ENCODE measurements around the gene PIN4. TPM values are rescaled to one million over a fixed set of nuclear protein-coding genes. Genes with fewer than 3 reads are reported as not detected.

The PIN4 gene
- total RNA-seq, result 4.6 and 9.8 TPM in 2 replicates

DNA sequence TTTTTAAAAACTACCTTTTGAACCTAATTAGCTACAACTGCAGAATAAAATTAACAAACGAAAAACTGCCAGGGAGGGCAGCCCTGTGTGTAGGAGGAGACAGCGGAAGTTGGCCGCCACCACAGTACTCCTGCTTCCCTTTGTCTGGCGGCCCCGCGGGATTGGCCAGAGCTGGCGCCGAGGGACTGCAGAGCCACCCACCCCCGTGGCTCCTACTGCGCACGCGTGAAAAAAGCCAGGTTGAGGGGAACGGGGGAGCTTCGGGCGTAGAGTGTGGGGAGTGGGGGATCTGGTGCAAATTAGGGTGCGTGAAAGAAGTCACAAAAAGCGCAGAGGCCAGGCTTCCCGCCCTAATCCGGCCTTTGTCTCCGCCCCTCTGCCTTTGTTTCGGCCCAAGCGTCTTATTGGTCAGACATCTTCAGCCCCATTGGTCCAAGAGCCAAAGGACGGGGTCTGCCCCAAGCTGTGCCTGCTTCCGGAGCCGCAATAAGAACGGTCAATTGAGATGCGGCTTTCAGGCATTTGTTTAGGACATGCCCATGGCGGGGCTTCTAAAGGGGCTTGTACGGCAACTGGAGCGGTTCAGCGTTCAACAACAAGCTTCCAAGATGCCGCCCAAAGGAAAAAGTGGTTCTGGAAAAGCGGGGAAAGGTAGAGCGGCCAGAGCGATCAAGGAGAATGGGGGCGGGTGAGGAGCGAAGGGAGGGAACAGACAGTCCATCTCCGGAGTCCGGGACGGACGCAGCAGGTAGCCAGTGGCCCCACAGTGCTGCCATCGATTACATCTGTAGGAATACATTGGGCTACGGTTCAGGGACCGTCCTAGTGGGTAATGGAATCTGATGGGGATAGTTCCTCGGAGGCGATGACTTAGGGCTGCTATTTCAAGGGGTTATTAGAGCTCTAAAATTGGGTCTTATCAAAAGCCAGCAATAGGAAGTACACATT, at the start of gene PIN4:
TSS of gene PIN4 (plus strand) at position 580 of the 948 bp plus-strand sequence. CDS start at position 609, 29 bp downstream.

DNA sequence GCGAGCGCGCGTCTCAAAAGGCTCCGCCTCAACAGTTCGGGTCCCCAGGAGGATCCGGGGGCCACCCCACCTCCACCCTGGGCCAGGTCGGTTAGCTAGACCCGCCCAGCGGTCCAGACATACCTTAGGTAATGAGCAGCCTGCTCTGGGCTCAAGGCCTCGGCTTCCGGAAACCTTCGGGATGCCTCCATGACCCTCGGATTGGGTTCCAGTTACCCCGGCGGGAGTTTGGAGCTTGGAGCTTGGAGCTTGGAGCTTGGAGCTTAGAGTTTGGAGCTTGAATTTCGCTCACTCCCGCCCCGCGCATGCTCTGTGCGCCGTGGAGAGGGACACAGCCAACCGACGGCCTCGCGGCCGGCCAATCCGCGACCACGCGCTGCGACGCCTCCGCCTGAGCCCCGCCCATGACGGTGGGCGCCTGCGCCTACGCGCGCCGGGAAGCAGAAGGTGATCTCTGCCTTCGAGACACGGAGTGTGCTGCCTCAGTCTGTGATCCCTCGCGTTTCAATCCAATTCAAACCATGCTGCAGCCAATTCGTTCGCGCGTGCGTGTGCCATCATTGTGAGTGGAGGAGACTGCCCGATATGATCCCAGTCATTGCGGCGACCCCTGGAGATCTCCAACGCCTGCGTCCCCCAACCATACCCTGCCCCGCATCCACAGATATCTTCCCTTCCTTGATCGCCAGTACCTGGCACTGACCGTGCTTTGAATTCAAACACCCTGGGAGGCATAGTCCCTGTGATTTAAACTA, 57.3 kb downstream of the PIN4 start, which contains the start of gene ERCC6L:
TSS of gene ERCC6L (minus strand) at position 307 of the 755 bp plus-strand sequence. CDS start at position 191, 116 bp downstream.

Other genes with a start within 250 kb of the PIN4 start
- gene RTL5, start 49.8 kb upstream of the PIN4 start, total RNA-seq, result 1.8 and 2.2 TPM in 2 replicates
- 2.6 and 12.4 TPM in 2 replicates for gene ERCC6L, start 57.3 kb downstream of the PIN4 start, total RNA-seq
- 991 and 1,107 TPM in 2 replicates for gene RPS4X, start 95.5 kb downstream of the PIN4 start, total RNA-seq
- gene CITED1, start 124.2 kb downstream of the PIN4 start, total RNA-seq, result 0.37 and 0.77 TPM in 2 replicates

Measured in uterine smooth muscle cell (primary cell).